HG03108 (cell line): ENCODE data around the gene HELZ.
"Not testable (repeated sequence)": the region's sequence is repeated elsewhere in the genome, so short reads cannot be mapped to it uniquely, and the experiment has no call there.

Experiments
- ATAC-seq: cut with Tn5 transposase; IDR thresholded peaks from one replicate; pipeline ENCODE4 v1.9.1; 2021; ENCODE audit warnings: moderate library complexity; ENCODE audit not compliant: unreplicated experiment

Gene HELZ, protein sequence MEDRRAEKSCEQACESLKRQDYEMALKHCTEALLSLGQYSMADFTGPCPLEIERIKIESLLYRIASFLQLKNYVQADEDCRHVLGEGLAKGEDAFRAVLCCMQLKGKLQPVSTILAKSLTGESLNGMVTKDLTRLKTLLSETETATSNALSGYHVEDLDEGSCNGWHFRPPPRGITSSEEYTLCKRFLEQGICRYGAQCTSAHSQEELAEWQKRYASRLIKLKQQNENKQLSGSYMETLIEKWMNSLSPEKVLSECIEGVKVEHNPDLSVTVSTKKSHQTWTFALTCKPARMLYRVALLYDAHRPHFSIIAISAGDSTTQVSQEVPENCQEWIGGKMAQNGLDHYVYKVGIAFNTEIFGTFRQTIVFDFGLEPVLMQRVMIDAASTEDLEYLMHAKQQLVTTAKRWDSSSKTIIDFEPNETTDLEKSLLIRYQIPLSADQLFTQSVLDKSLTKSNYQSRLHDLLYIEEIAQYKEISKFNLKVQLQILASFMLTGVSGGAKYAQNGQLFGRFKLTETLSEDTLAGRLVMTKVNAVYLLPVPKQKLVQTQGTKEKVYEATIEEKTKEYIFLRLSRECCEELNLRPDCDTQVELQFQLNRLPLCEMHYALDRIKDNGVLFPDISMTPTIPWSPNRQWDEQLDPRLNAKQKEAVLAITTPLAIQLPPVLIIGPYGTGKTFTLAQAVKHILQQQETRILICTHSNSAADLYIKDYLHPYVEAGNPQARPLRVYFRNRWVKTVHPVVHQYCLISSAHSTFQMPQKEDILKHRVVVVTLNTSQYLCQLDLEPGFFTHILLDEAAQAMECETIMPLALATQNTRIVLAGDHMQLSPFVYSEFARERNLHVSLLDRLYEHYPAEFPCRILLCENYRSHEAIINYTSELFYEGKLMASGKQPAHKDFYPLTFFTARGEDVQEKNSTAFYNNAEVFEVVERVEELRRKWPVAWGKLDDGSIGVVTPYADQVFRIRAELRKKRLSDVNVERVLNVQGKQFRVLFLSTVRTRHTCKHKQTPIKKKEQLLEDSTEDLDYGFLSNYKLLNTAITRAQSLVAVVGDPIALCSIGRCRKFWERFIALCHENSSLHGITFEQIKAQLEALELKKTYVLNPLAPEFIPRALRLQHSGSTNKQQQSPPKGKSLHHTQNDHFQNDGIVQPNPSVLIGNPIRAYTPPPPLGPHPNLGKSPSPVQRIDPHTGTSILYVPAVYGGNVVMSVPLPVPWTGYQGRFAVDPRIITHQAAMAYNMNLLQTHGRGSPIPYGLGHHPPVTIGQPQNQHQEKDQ (N-terminal part only)

DNA sequence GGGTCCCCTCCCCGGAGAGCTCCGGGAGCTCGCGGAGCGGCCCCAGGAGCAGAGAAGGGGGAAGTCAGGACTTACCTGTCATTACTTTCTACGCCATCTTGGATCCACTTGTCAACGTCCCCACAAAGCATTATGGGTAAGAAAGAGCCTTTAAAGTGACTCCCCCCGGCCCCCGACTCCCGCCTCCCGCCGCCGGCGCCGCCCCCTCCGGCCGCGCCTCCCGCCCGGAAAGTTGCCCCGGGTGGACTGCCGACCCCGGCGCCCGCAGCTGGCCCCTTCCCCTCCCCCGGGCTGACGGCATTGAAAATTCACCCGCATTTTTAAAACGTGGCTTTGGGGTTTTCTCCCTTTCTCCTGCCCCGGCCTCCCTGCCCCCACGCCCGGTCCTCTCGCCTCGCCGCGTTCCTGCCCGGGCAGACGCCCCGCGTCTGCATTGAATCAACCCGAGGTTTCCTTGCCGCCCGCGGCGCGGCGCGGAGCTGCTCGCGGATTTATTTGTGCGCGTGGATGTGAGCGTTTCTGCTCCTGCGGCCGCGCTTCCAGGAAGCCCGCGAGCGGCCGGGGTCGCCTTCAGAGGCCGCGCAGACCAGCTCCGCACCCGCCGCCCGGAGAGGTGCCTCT lies at the start of gene HELZ:
HELZ (minus strand) TSS at position 124 of the 621 bp plus-strand sequence. CDS start 26,392 bp downstream, outside the sequence.
- ATAC-seq, result peak; percentile 43

DNA sequence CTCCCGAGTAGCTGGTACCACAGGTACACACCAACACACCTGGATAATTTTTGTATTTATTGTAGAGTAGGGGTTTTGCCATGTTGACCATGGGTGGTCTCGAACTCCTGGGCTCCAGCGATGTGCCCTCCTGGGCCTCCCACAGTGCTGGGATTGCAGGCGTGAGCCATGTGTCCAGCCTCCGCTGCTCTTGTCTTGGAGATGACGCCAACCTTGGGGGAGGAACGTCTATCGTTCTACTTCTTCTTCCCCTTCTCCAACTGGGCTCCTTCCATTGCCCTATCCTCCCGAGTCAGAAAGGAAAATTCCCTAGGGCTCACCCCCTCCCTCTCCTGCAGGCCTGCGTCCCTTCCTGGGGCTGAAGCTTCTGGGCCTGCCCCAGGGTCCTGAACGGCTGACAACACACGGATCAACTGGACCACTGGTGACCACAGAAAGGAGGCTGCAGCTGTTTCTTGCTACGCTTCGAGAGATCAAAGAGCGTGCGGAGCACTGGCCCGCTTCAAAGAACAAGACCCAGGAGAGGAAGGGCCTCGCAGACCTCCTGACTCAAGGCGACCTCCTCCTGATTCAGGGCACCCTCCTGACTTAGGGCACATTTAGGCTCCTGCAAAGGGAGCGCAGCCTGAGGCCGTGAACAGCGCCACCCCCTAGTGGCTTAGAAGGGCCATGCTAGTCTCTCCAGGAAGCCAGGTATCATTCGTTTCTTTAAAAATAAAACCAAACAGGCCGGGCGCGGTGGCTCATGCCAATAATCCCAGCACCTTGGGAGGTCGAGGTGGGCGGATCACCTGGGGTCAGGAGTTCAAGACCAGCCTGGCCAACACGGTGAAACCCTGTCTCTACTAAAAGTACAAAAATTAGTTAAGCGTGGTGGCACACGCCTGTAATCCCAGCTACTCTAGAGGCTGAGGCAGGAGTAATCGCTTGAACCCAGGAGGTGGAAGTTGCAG lies 48.5 kb upstream of the HELZ start:
- peak; percentile 85 for ATAC-seq

DNA sequence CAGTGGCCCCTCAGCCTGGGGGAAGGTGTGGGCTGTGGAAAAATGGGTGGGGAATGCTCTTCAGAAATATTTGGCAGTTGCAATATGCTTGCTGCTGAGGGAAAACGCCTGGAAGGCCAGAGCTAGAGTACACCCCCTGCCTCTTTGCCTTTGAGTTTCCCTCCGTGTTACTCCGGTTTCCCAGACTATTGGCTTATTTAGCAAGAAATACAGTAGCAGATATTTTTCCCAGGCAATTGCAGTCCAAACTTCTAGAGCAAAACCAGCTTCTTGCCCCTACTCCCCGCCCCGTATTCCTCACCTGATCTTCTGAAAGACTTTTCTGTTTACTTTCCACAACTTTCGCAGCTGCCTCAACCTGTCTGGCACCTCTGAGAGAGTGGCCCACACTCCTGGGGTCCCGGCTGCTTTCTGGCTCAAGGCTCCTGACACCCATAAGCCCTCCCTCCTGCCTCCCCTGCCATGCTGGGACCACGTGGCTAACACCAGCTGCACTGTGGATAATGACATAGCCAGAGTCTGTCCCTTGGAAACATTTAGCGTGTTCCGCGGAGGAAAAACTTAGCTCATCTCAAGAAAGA lies 45.8 kb upstream of the HELZ start:
- ATAC-seq, result no peak

DNA sequence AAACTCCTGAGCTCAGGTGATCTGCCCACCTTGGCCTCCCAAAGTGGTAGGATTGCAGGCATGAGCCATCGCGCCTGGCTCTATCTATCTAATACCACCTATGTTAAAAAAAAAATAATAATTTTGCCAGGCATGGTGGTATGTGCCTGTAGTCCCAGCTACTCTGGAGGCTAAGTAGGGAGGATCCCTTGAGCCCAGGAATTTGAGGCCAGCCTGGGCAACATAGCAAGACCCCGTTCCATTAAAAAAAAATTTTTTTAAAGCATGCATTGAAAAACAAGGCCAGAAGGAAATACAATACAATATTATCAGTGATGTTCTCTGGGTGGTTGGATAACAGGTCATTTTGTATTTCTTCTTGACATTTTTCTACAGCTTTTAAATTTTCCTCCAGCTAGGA lies 45.2 kb upstream of the HELZ start:
- ATAC-seq, result no peak

DNA sequence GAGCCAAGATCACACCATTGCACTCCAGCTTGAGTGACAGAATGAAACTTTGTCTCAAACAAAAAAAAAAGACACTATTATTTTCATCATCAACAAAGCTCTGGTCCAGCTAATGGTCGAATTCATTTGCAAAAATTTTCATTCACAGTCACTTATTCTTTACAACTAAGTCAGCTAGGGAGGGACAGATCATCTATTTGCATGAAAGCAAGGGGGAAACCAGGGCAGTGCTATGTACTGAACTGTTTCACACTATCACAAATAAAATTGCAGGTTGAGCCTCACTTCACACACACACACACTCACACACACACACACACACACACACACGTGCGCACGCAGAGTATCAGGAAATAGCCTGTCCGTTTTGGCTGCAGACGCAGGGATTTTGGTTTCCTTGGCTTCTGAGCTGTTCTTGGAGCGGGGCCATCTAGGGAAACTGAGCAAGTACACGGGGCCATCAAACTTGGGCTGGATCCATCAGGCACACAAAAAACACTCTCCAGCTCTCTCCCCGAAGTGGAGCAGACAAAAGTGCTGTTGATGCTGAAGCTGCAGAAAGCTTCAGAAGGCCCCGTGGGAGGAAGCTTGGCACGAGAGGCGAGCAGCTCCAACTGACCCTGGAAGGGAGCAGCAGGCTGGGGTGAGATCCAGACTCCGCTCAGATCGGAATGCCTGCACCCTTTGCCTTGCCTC lies 44.3 kb upstream of the HELZ start:
- no peak for ATAC-seq

DNA sequence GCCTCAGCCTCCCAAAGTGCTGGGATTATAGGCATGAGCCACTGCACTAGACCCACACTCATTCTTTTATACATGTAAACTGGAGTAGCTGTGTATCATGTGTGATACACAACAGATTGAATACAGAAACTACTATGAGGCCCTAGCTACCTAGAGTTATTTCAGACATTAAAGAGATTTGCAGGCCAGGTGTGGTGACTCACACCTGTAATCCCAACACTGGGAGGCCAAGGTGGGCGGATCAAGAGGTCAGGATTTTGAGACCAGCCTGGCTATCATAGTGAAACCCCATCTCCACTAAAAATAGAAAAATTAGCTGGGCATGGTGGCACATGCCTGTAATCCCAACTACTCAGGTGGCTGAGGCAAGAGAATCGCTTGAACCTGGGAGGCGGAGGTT lies 41.8 kb upstream of the HELZ start:
- not testable (repeated sequence) for ATAC-seq

DNA sequence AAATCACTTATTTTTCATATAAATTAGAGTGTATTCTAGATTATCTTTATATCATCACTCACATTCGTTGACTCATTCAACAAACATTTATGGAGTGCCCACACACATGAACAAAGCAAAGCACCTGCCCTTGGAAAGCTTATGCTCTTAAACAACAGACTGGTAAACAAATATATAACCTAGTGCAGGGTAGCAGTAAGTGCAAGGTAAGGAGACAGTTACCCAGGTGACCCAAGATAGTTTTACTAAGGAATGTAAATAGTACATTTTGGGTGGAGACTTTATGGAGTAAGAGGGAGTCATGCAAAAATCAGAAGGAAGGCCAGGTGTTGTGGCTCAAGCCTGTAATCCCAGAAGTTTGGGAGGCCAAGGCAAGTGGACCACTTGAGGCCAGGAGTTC lies 40.4 kb upstream of the HELZ start:
- no peak for ATAC-seq

DNA sequence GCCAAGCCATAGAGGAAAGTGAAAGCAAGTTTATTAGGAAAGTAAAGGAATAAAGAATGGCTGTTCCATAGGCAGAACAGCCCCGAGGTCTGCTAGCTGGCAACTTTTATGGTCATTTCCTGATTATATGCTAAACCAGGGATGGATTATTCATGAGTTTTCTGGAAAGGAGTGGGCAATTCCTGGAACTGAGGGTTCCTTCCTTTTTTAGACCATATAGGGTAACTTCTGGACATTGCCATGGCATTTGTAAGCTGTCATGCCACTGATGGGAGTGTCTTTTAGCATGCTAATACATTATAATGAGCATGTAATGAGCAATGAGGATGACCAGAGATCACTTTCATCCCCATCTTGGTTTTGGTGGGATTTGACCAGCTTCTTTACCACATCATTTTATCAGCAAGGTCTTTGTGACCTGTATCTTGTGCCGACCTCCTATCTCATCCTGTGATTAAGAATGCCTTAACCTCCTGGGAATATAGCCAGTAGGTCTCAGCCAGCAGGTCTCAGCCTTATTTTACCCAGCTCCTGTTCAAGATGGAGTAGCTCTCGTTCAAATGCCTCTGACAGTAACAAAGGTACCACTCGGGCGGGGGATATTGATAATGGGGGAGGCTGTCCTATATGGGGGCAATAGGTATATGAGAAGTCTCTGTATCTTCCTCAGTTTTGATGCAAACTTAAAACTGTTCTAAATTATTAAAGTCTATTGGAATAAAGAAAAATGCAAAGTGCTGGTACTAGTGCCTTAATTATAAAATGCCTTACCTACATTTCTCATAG lies 38.9 kb upstream of the HELZ start:
- no peak for ATAC-seq

DNA sequence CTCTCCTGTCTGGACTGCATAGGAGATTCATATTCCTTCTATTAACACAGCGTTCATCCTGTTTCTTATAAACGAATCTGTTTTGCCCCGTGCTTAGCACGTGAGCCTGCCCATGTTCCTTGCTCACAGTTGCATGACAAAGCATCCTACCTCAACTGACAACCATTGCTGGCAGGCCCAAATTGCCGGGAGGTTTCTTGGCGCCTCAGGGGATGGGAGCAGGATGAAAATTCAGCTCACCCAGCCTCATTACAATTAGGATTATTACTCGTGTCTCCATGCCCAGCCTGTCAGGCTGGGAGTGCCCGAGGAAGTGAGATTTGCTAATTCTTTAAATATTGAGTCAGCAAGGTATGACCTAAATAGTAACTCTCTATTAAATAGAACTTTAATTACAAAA lies 36.7 kb upstream of the HELZ start:
- no peak for ATAC-seq

DNA sequence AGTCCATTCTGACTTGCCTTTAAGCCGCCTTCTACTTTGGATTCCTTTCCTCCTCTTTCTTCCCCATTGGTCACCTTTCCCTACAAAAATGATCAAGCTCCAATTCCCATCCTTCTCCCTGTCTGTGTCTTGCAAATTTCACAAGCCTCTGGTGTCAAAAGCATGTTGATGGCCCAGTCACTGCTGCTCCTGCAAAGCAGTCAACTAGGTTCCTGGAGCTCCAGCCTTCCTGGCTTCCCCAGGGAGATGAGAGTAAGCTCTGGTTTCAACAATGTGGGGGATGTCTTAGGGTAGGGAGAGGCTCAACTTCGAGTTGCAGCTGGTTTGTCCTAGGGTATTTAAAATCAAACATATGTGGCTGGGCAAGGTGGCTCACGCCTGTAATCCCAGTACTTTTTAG lies 36.1 kb upstream of the HELZ start:
- no peak for ATAC-seq

DNA sequence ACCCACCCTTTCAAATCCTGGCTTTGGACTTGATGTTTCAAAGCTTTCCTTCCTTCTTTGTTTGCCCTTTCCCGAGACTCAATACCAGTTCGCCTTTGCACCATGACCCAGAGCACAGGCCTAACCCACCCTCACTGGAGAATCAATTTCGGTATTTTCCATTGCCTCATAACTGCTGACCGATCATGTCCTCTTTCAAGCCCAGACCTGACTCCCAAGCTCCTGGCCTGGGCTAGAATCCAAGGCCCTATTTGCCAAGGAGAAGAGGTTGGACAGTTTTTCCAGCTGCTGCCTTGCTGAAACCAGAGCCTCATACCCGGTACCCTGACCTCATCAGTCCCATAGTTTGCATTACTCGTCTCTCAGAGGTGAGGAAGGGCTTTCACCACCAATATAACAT lies 35.3 kb upstream of the HELZ start:
- no peak for ATAC-seq

DNA sequence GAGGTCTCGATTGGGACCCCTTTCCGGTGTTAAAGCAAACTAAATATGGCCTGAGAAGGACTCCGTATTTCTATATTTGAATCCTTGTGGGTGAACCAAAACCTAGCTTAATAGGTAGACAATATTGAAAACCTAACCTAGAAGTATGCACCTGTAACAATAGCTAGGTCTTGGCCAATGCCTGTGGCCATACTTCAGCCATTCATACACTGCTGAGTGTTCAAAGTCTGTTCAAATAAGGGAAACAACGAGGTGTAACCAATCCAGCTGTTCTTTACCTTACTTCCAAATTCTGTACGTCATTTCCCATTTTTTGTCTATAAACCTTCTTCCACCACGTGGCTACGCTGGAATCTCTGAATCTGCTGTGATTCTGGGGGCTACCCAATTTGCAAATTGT lies 34.1 kb upstream of the HELZ start:
- ATAC-seq, result no peak

DNA sequence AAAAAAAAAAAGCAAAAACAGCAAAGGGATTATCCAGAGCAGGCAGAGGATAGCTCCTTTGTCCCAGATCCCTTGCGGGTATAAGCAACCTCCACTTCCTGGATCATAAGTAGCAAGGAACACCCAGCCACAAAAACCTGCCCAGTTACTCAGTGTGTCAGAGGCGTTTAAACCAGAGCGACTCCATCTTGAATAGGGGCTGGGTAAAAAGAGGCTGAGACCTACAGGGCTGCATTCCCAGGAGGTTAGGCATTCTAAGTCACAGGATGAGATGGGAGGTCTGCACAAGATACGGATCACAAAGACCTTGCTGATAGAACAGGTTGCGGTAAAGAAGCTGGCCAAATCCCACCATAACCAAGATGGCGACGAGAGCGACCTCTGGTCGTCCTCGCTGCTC lies 33.4 kb upstream of the HELZ start:
- no peak for ATAC-seq

DNA sequence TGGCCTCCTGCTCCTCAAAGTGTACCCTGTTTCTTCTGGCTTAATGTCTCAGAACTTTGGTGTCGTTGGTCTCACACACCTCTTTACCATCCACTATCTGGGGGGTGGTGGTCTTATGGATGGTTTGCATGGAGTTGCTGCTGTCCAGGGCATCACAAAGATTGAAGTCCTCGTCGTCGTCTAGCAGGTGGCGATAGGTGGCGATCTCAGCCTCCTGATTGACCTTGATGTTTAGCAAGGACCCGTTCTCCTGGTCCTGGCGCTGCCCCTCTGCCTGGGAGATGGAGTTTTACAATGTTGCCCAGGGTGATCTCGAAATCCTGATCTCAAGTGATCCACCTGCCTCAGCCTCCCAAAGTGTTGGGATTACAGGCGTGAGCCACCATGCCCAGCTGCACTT lies 31.1 kb upstream of the HELZ start:
- ATAC-seq, result no peak

DNA sequence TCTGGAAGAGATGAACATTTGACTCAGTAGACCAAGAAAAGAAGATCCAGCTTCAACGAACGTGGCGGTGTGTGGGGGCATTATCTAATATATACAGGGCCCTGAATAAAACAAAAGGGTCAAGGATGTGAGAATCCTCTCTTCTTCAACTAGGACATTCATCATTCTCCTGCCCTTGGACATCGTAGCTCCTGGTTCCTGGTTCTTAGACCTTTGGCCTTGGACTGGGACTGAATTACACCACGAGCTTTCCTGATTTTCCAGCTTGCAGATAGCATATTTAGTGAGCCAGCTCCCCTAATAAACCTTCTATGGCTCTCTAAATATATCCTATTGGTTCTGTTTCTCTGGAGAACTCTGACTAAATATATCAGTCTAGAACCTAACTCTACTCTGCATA lies 29.5 kb upstream of the HELZ start:
- ATAC-seq, result no peak

DNA sequence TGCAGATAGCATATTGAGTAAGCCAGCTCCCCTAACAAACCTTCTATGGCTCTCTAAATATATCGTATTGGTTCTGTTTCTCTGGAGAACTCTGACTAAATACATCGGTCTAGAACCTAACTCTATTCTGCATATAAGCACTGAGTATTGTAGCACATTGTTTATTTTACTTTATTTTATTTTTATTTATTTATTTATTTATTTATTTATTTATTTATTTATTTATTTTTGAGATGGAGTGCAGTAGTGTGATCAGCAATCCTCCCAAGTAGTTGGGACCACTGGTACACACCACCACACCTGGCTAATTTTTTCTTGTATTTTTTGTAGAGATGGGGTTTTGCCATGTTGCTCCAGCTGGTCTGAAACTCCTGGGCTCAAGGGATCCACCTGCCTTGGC lies 28.9 kb upstream of the HELZ start:
- no peak for ATAC-seq

DNA sequence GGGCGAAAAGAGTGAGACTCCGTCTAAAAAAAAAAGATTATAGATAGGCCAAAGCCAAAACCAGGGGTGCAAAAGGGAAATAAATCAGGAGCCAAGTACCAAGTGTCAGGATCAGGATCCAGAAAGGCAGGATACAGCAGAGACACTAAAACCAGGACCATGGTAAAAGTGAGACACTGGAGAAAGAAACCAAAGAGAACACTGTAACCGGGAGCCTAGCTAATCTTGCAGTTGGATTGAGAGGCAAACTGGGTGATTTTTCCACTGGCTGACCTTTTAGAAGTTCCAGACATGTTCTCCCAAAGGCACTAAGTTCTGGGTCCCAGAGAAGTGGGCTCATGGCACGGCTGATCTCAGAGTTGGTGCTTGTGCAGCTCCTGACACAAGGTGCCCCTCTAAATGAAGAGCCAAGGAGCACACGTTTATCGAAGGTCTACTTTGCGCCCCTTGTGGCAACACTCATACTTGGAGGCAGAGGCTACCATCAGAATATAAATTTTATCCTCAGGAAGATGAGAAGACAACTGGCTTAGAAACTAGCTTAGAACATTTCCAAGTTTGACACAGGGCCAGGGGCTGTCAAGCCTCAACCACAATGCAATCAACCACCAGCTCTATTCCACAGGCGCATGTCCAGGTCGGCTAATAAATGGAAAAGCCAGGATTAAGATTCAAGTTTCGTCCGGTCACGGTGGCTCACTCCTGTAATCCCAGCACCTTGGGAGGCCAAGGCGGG lies 27.5 kb upstream of the HELZ start:
- ATAC-seq, result no peak
